H54 (cell line): ENCODE measurements around the gene RSRC2.
"Not testable (repeated sequence)": the region's sequence is repeated elsewhere in the genome, so short reads cannot be mapped to it uniquely, and the experiment has no call there.

Experiments used
- DNase-seq: peaks from one replicate; pipeline ENCODE4 v3.0.0; 2011; ENCODE audit warnings: low spot score, mixed read lengths; ENCODE audit not compliant: insufficient read length
- FAIRE-seq: peaks from 3 replicates; lab custom pipeline; 2011; peaks lifted over from hg19 to GRCh38; lab: Jason Lieb, UNC
- POLR2A ChIP-seq: IDR thresholded peaks from 2 replicates; pipeline ENCODE4 v1.6.1; 2011; ENCODE audit warnings: low read depth, mild to moderate bottlenecking, low read length

Gene RSRC2

DNA sequence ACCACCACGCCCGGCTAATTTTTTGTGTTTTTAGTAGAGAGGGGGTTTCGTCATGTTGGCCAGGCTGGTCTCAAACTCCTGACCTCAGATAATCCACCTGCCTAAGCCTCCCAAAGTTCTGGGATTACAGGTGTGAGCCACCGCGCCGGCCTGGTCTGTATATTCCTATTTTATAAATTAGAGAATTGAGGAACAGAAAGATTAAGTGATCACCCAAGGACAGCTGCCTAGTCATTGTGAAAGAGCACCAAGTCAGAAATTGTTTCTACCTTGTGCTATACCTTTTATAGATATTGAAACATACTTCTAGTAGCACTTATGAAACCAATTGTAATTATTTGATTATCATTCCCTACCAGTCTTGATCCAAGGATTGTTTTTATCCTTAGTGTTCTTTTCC, 2.3 kb upstream of the RSRC2 start:
- TF ChIP-seq POLR2A, result no peak
- FAIRE-seq, result no peak
- DNase-seq, result no peak

DNA sequence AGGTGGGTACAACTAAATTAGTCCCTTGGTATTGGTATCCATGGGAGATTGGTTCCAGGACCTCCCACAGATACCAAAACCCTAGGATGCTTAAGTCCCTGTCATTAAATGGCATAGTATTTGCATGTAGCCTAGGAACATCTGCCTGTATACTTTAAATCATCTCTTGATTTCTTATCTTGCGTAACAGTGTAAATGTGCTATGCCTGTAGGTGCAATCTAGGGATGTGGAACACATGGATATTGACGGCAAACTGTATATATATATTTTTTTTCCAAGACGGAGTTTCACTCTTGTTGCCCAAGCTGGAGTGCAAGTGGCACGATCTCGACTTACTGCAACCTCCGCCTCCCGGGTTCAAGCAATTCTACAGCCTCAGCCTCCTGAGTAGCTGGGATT, 1.8 kb upstream of the RSRC2 start:
- no peak for FAIRE-seq
- no peak for DNase-seq
- TF ChIP-seq POLR2A, result no peak

DNA sequence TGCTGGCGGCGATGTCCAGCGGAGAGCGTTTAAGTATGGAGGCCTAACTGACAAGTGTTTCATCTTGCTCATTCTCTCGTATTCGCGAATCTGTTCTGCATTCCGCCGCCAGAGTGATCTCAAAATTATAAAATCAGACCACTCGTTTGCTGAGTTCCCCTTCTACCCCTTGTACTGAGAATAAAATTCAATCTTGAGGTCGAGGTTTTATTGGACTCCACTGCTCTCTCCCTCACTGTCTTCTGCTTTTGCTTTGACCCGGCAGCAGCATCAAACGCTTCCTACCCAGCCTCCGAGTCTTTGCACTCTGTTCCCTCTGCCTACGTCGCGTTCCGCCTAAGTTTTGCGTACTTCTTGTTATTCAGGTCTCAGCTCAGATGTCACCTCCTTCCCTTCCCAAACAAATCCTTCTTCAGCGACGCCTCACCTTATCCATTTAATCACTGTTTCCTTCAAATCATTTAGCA, 775 bp upstream of the RSRC2 start:
- FAIRE-seq (peak; percentile 78), DNase-seq (no peak)
- peak; percentile 16; the same call in 1 of the 2 replicates for TF ChIP-seq POLR2A

- DNase-seq, result no peak
- no peak for TF ChIP-seq POLR2A
- FAIRE-seq, result peak; percentile 67
These were observed 2.7 kb downstream of the RSRC2 start for GRCh38 chr12:122523846-122524718.

DNA sequence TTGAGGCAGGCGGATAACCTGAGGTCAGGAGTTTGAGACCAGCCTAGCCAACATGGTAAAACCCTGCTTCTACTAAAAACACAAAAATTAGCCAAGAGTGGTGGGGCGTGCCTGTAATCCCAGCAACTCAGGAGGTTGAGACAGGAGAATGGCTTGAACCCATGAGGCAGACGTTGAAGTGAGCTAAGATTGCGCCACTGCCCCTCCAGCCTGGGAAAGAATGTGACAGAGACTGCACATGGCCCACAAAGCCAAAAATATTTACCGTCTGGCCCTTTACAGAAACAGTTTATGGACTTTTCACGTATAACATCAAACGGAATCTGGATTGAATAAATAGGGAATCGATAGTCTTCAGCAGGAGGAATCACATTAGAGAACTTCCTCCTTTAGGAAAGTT, 3.5 kb downstream of the RSRC2 start:
- TF ChIP-seq POLR2A, result no peak
- DNase-seq (no peak), FAIRE-seq (no peak)

GRCh38 chr12:122520676-122521075, 6.1 kb downstream of the RSRC2 start:
- peak; percentile 55 for FAIRE-seq
- DNase-seq, result no peak
- TF ChIP-seq POLR2A, result no peak

DNA sequence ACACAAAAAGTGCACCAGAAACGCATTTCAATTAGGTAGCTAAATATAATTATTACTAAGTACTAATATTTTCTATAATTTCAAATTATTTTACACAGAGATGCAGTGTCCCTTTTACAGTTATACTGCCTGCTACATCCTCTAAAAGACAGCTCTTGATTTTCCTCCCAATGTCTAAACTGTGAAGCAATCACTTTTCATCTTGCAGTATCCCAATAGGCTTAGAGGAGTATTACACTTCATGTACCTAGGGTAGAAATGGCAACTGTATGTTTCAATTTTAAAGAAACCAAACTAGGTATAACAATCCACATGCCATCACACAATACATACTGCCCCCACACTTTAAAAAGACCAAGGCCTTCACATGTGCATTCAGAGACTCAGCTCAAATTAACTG, 7.3 kb downstream of the RSRC2 start:
- DNase-seq (no peak), FAIRE-seq (peak; percentile 76)
- TF ChIP-seq POLR2A, result no peak

DNA sequence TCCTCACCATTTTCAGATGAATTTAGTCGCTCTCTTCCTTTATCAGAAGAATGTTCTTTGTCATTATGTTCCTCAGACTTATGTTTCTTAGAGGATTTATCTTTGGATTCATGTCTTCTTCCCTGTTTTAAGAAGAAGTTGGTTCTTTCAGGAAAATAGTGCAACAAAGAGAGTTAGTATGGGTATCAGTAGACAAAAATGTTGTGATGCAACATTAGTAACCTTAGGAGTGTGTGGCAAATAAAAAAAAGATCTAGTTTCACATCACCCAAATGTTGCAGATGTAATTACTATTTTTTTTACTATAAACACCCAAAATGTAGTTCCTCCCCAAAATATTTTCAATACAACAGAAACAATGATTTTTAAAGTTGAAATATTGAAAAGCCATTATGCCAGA, 7.8 kb downstream of the RSRC2 start:
- DNase-seq, result no peak
- no peak for TF ChIP-seq POLR2A
- peak; percentile 15 for FAIRE-seq

GRCh38 chr12:122517877-122518276, 8.9 kb downstream of the RSRC2 start:
- peak; percentile 100 for FAIRE-seq
- no peak for TF ChIP-seq POLR2A

GRCh38 chr12:122516544-122517361, 10.0 kb downstream of the RSRC2 start:
- DNase-seq, result no peak
- no peak for TF ChIP-seq POLR2A
- no peak for FAIRE-seq

More at GRCh38 chr12:122517877-122518276, 8.9 kb downstream of the RSRC2 start:
- peak; percentile 19 for DNase-seq

GRCh38 chr12:122515275-122515674, 11.5 kb downstream of the RSRC2 start:
- DNase-seq, result no peak
- TF ChIP-seq POLR2A, result no peak
- no peak for FAIRE-seq

GRCh38 chr12:122513660-122514059, 13.1 kb downstream of the RSRC2 start:
- DNase-seq, result no peak
- no peak for FAIRE-seq
- no peak for TF ChIP-seq POLR2A

- FAIRE-seq, DNase-seq: not testable (repeated sequence)
These were observed 13.7 kb downstream of the RSRC2 start for GRCh38 chr12:122513028-122513427.

DNA sequence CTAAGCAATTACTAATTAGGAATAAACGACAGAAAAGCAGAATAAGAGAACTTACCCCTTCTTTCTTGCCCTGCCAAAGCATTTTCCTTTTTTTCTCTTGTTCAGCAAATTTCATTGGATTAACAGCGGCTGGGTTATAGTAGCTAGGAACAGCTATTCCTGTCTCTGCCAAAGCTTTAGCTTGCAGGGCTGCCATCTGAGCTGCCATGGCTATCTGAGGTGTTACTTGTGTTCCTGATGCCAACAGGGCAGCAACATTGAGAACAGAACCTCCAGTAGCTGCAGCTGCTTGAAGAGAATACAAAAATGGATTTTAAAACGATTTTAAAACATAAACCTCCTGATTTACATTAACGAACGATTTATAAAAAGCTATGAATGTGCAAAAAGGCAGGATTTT, 18.6 kb downstream of the RSRC2 start:
- TF ChIP-seq POLR2A, result no peak
- DNase-seq (no peak), FAIRE-seq (no peak)
